Stromal cell of bone marrow (primary cell): ENCODE measurements around the gene HHAT.
A peak's percentile ranks its signal among the peaks of the same experiment; 100 is the strongest.

ENCODE experiments used
- DNase-seq: peaks from one replicate; pipeline ENCODE4 v3.0.0-alpha.2; 2012; ENCODE audit warnings: low read depth

HHAT gene

GRCh38 chr1:210328746-210329503 is at the start of gene HHAT:
TSS of gene HHAT (plus strand) at chr1:210328902. CDS start at chr1:210348976, 20,074 bp downstream.
- peak; percentile 66 for DNase-seq

DNA sequence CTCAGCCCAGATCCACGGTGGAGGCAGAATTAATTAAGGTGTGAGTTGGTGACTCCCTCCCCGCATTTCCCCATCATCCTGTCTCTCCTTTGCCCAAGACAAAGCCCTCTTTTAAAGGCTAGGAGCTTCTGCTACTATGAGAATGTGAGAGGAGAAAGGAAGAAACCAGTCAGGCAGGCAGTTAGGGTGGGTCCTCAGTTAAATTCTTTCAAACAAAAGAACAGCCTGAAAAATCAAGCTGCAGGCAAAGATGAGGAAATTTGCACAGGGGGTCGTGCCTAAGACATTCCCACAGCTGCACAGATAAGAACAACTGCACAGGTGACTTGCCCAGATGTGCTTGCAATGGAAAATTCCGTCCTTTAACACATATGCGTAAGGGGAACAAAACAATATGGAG is 48.5 kb upstream of the HHAT start:
- DNase-seq = no peak

GRCh38 chr1:210288116-210288515 is 40.6 kb upstream of the HHAT start:
- DNase-seq = no peak

GRCh38 chr1:210289248-210289647 is 39.5 kb upstream of the HHAT start:
- no peak for DNase-seq

DNA sequence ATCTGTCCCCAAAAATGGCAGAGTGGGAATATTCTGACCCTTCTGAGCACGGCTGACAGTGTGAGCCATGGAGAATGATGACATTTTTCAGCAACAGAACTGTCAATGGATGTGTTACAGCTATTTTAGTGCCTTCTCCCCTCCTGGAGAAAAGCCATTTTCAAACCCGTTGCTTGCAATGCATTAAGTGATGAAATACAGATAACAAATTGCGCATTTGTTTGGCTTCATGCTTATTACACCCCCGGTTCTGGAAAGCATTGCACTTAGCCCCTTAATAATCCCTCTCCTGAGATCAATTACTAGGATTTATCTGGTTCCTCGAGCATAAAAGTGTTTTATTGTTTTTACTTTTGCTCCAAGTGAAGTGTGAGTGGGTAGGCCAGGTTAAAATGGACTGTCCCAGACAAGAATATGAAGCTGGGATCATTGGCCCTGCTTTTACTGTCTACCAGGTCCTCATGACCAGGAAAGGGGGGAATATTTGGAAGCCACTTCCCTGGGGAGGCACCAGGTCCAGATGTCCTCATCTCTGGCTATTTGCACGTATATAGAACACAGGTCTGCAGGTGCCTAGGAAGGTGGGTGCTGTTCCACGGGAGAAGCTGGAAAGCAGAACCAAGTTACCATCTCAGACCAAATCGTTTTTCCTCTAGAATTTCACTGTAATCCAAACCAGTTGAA is 37.5 kb upstream of the HHAT start:
- no peak for DNase-seq

GRCh38 chr1:210291786-210292230 is 36.9 kb upstream of the HHAT start:
- DNase-seq = no peak

DNA sequence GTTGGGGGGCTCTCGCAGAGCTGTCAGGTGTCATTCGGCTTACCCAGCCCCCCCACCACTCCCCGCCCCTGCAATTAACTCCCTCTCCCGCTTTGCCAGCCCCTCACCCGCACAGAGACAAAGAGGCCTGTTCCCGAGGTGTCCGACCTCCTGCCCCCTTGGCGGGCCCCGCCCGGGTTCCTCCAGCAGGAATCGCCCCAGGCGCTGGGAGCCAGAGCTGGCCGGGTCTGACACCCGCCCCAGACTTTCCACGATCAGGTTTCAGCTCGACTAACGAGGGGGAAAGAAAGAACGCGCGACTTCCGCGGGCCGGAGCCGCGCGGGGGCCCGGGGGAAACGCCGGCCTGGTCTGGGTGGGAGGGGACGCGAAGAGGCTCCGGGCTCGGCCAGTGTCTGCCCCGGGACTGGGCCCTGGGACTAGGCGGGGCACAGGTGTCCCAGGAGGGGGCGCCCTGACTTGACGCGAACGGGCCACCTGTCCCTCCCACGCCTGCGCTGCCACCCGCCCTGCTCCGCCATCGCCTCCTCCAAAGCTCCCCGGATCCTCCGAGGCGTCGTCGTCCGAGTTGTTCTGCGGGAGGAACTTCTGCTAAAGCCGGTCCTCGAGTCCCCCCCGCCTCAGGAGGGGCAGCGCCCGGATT is 36.4 kb upstream of the HHAT start:
- no peak for DNase-seq

DNA sequence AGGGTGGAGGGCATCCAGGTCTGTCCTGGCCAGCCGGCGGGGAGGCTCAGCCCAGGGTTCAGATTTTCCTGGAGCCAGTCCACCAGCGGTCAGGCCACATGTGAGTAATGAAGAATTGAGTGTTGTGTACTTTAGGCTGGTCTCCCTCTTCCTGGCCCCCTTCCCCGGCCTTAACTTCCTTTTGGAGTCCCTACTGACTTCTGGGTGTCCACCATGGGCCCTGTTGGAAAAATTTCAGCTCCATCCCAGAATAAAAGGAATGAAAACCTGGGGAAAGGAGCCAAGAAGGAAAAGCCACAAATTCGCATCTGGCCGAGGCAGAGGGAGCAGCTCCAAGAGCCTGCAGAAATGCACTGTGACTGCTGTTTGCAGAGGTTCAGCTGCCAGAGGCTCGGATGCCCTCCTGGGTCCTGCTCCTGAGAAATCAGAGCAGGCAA is 35.5 kb upstream of the HHAT start:
- DNase-seq = peak; percentile 98

- DNase-seq = peak; percentile 57
Observed at GRCh38 chr1:210294999-210295745, 33.5 kb upstream of the HHAT start.

GRCh38 chr1:210296682-210297081 is 32.0 kb upstream of the HHAT start:
- DNase-seq = no peak

DNA sequence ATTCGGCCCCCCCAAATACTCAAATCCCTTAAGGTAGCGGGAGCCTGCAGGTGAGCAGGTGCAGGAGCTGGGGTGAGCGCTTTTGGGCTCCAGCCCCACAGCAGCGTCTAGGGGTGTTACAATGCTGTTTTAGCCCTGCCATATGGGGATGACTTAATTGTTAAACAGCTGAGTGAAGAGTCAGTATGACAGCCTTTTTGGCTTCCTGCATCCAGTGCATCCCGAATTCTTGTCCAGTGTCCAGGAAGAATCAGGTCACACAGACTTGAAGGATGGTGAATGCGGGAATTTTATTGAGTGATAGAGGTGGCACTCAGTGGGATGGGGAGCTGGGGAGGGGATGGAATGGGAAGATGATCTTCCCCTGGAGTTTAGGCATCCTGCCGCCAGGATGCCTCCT is 30.4 kb upstream of the HHAT start:
- DNase-seq = no peak

DNA sequence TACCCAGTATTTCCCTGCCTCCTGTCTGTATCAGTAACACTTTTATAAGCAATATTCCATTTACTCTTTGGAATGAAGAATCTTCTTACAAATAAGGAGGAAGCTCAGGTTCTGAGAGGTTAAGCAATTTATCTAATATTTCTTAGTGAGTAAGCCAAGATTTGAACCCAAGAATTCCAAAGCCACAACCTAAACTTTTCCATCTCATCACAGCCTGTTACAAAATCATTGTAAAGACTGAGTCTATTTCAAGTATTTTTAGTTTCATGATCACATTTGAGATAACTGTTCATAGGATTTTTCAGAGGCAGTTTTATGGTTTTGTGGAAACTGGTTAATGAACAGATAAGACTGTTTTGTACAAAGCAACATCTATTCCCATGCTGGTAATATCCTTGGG is 29.8 kb upstream of the HHAT start:
- DNase-seq = no peak

- DNase-seq = no peak
Observed at GRCh38 chr1:210299501-210299900, 29.2 kb upstream of the HHAT start.

GRCh38 chr1:210300923-210301614 is 27.6 kb upstream of the HHAT start:
- no peak for DNase-seq

- DNase-seq = no peak
Observed at GRCh38 chr1:210301615-210302000, 27.1 kb upstream of the HHAT start.

DNA sequence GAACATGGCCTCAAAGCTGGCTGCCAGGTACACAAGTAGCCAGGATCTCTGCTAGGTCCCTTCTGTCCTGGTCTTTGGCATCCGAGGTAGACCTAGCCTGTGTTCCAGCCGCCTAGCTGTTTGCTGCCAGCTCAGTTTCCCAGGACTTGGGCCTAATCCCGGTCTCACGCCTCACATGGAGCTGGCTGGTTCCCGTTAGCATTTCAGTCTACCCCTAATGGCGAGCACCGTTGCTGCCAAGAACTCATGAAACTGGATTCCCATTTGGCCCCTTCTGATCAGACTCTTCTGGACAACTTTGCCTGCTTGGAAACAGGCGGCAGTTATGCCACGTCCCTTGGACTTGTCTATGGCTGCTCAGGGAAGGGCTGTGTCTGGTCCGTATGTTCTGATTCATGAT is 26.2 kb upstream of the HHAT start:
- DNase-seq = no peak

DNA sequence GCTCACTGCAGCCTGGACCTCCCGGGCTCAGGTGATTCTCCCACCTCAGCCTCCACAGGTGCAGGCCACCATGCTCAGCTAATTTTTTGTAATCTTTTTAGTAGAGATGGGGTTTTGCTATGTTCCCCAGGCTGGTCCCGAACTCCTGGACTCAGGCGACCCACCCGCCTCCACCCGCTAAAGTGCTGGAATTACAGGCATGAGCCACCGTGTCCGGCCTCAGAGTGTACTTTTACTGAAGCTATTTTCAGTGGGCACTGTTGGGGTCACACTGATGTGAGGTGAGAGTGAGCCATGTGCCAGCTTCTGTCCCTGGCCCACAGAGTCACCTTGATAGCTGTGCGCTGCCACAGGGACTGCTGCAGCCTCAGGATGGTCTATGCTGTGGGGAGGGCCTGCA is 25.3 kb upstream of the HHAT start:
- DNase-seq = no peak

DNA sequence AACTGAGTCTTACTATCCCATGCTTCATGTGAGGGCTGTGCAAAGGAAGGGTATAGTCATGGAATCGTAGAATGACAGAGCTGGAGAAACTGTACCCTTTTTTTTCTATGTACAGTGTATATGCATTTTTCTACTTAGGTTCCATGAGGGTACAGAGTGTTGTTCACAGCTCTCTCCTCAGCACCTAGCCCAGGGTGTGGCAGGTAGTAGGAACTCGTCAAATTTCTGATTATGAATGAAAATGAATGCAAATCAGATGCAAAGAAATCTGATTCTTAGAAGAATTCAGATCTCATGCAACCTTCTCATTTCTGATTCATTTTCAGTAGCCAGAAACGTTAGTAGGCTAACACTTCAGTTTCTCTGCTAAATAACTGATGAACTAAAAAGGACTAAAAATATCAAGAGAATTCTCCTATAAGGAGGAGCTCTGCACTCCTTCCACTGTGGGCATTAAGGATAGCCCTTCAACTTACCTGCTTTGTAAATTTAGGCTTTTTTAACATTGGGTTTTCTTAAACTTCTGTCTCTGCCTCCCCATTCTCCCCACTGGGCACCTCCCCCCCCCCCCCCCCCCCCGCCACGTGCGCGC is 18.0 kb upstream of the HHAT start:
- DNase-seq = no peak

GRCh38 chr1:210311726-210312493 is 16.8 kb upstream of the HHAT start:
- peak; percentile 43 for DNase-seq

DNA sequence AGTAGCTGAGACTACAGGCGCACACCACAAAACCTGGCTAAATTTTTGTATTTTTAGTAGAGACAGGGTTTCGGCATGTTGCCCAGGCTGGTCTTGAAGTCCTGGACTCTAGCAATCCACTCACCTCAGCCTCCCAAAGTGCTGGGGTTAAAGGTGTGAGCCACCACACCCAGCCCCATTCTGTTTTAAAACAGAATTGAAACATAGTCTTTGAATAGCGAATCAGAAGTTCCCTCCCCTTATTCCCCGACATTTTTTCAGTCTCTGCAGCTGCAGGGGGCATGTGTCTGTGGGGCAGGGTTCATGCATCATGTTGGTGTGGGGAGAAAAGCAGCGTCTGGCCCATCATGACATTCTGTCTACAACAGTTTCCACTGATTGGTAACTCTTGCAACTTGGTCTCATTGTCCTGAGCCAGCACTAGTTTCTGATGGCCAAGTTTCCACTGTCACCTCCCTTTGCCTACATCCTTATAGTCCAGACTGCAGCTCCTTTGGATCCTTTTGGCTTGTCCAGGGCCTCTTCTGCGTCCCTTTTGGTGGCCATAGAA is 15.6 kb upstream of the HHAT start:
- no peak for DNase-seq
